GM18870 (cell line): ENCODE results near the gene TEX38.

Source experiments
- ATAC-seq: cut with Tn5 transposase; IDR thresholded peaks from one replicate; pipeline ENCODE4 v1.9.1; 2021; ENCODE audit warnings: moderate library complexity; ENCODE audit not compliant: unreplicated experiment

Gene TEX38

GRCh38 chr1:46721204-46721603, 49.5 kb downstream of the TEX38 start:
- no peak for ATAC-seq

GRCh38 chr1:46721686-46722205, 50.1 kb downstream of the TEX38 start:
- ATAC-seq = no peak
